ENCODE data around the gene STARD5. TPM values are rescaled to one million over a fixed set of nuclear protein-coding genes. Genes with fewer than 3 reads are reported as not detected.

STARD5 gene
- total RNA-seq, 1 experiment from 2014 or later, result 1.0 TPM

DNA sequence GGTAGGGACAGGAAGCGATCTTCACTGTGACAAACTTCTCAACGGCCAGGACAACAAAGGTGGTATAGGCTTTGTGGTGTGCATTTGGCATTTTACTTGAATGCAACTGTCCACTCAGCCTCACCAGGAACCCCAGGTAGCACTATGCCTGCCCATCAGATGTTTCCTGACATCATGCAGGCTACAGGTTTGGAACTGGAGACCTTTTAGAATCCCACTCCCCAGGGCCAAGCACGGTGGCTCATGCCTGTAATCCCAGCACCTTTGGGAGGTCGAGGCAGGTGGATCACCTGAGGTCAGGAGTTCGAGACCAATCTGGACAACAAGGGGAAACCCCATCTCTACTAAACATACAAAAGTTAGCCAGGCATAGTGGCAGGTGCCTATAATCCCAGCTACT is 9.6 kb downstream of the STARD5 start:
- no peak overlapping the region for H3K4me3 ChIP-seq (ENCODE audit: low read depth, low read length)

DNA sequence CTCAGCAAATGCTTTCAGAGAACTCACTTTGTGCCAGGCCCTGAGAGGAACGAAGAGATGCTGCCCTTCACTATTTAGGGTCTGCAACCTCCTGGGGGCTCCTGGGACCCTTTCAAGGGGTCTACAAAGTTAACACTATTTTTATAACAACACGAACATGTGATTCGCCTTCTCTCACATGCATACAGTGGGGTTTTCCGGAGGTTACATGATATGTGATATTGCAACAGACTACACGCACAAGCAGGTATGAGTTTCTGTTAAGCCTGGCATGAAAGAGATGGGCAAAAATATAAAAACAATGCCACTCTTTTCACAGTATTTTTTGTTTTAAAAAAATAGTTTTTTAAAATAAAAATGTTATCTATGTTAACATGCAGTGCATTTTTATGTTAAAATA is 10.3 kb downstream of the STARD5 start:
- Mint-ChIP-seq H3K27ac (ENCODE audit: unreplicated experiment) (no peak overlapping the region), H3K9me3 (ENCODE audit: unreplicated experiment) (no peaks in the 10 kb centered on the region), H3K36me3 (ENCODE audit: insufficient read depth, unreplicated experiment) (no peaks in the 10 kb centered on the region), H3K4me1 (ENCODE audit: low read depth, unreplicated experiment) (no peaks in the 10 kb centered on the region), H3K27me3 (ENCODE audit: insufficient read depth, unreplicated experiment) (no peaks in the 10 kb centered on the region), H3K4me3 (ENCODE audit: unreplicated experiment) (no peak overlapping the region)
- TF ChIP-seq, protein P1, sequence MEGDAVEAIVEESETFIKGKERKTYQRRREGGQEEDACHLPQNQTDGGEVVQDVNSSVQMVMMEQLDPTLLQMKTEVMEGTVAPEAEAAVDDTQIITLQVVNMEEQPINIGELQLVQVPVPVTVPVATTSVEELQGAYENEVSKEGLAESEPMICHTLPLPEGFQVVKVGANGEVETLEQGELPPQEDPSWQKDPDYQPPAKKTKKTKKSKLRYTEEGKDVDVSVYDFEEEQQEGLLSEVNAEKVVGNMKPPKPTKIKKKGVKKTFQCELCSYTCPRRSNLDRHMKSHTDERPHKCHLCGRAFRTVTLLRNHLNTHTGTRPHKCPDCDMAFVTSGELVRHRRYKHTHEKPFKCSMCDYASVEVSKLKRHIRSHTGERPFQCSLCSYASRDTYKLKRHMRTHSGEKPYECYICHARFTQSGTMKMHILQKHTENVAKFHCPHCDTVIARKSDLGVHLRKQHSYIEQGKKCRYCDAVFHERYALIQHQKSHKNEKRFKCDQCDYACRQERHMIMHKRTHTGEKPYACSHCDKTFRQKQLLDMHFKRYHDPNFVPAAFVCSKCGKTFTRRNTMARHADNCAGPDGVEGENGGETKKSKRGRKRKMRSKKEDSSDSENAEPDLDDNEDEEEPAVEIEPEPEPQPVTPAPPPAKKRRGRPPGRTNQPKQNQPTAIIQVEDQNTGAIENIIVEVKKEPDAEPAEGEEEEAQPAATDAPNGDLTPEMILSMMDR (IDR thresholded peaks at IDR 0.05; ENCODE audit: insufficient read depth in 1 of 2, low read depth in 1 of 2, low read length in 1 of 2, severe bottlenecking in 1 of 2, unreplicated experiment in 1 of 2), result no peak
- Histone ChIP-seq H3K4me1 (no peaks in the 10 kb centered on the region), H3K27me3 (replicated peaks; ENCODE audit: control insufficient read depth, insufficient read depth, low read length) (no peaks in the 10 kb centered on the region; the same call in 1 of the 2 replicates), H3K36me3 (ENCODE audit: control insufficient read depth, insufficient read depth, low read length) (no peaks in the 10 kb centered on the region), H3K9me3 (no peaks in the 10 kb centered on the region), H3K4me3 (ENCODE audit: low read depth, low read length) (no peak overlapping the region)
- ChIA-PET CTCF (no interaction called here), POLR2A (no interaction called here)
- intact Hi-C loops (cut with micrococcal nuclease; ENCODE audit: unreplicated experiment), result no loop called here
- BruUV-seq (replicated peaks), result no TSS peak
- no peak for DNase-seq

More for the DNA sequence above, 9.6 kb downstream of the STARD5 start:
- Histone ChIP-seq H3K4me1 (no peaks in the 10 kb centered on the region), H3K9me3 (no peaks in the 10 kb centered on the region), H3K27me3 (replicated peaks; ENCODE audit: control insufficient read depth, insufficient read depth, low read length) (no peaks in the 10 kb centered on the region; the same call in 1 of the 2 replicates), H3K36me3 (ENCODE audit: control insufficient read depth, insufficient read depth, low read length) (no peaks in the 10 kb centered on the region)
- DNase-seq, result no peak
- CTCF ChIA-PET, result no interaction called here
- intact Hi-C loops (cut with micrococcal nuclease; ENCODE audit: unreplicated experiment), result no loop called here
- BruUV-seq (replicated peaks), result no TSS peak
- Mint-ChIP-seq H3K4me3 (ENCODE audit: unreplicated experiment) (no peak overlapping the region), H3K9me3 (ENCODE audit: unreplicated experiment) (no peaks in the 10 kb centered on the region), H3K27me3 (ENCODE audit: insufficient read depth, unreplicated experiment) (no peaks in the 10 kb centered on the region), H3K36me3 (ENCODE audit: insufficient read depth, unreplicated experiment) (no peaks in the 10 kb centered on the region), H3K27ac (ENCODE audit: unreplicated experiment) (no peak overlapping the region), H3K4me1 (ENCODE audit: low read depth, unreplicated experiment) (no peaks in the 10 kb centered on the region)
- POLR2A ChIA-PET, result no interaction called here
- TF ChIP-seq, protein P1 (IDR thresholded peaks at IDR 0.05; ENCODE audit: insufficient read depth in 1 of 2, low read depth in 1 of 2, low read length in 1 of 2, severe bottlenecking in 1 of 2, unreplicated experiment in 1 of 2), result no peak

DNA sequence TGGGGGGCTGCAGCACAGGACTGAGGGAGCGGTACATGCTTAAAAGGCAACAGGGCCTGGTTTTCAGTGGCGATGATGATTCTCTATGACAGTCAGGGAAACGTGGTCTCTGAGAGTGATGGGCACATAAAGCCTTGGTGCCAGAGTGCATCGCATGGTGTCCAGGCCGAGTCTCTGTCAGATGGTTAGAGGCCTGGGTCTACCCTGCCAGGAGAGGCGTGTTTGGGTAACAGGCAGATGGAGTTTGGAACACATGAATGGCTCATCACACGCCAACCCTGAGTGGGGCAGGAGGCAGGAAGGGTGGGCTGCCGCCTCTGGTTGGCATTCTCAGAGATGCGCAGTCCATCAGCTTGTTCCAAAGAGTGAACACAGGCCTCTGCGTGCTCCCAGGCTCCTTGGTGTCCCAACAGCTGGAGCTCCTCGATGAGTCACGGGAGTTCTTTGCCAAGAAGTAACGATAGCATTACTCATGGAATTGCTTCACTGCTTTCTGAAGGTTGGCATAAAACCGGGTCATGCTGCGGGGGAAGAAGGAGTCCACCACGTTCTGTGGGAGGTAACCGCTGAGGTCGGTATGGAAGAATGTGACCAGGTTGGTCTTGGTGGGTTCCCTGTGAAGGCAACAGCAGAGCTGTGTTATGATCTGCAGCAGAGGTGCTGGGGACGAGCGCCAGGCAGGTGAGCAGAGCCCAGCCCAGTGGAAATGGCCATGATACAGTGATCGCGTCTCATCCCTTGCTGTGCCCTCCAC is 11.0 kb downstream of the STARD5 start:
- Mint-ChIP-seq H3K4me3 (ENCODE audit: unreplicated experiment) (no peak overlapping the region), H3K36me3 (ENCODE audit: insufficient read depth, unreplicated experiment) (no peaks in the 10 kb centered on the region), H3K9me3 (ENCODE audit: unreplicated experiment) (no peaks in the 10 kb centered on the region), H3K4me1 (ENCODE audit: low read depth, unreplicated experiment) (no peaks in the 10 kb centered on the region), H3K27me3 (ENCODE audit: insufficient read depth, unreplicated experiment) (no peaks in the 10 kb centered on the region), H3K27ac (ENCODE audit: unreplicated experiment) (no peak overlapping the region)
- H3K4me1 ChIP-seq, result no peaks in the 10 kb centered on the region
- no peaks in the 10 kb centered on the region for H3K36me3 ChIP-seq (ENCODE audit: control insufficient read depth, insufficient read depth, low read length)
- H3K4me3 ChIP-seq (ENCODE audit: low read depth, low read length), result no peak overlapping the region
- DNase-seq, result no peak
- no TSS peak for BruUV-seq (replicated peaks)
- H3K9me3 ChIP-seq, result no peaks in the 10 kb centered on the region
- no peaks in the 10 kb centered on the region; the same call in 1 of the 2 replicates for H3K27me3 ChIP-seq (replicated peaks; ENCODE audit: control insufficient read depth, insufficient read depth, low read length)
- intact Hi-C loops (cut with micrococcal nuclease; ENCODE audit: unreplicated experiment), result no loop called here
- ChIA-PET POLR2A (no interaction called here), CTCF (no interaction called here)
- TF ChIP-seq, protein P1 (IDR thresholded peaks at IDR 0.05; ENCODE audit: insufficient read depth in 1 of 2, low read depth in 1 of 2, low read length in 1 of 2, severe bottlenecking in 1 of 2, unreplicated experiment in 1 of 2), result no peak

All from Caco-2 (cell line).